ENCODE measurements around the gene CHKB. TPM values are rescaled to one million over a fixed set of nuclear protein-coding genes. Genes with fewer than 3 reads are reported as not detected.
"Not testable (repeated sequence)": the region's sequence is repeated elsewhere in the genome, so short reads cannot be mapped to it uniquely, and the experiment has no call there.

CHKB gene
- total and polyA plus RNA-seq, 4 experiments from 2014 or later: 30.7 to 196 (median 109) TPM

GRCh38 chr22:50621356-50621880, 38.8 kb upstream of the CHKB start:
- DNase-seq: peak; percentile 67 to 79 (median 70)
- Histone ChIP-seq H3K27ac (ENCODE audit: low read depth, low read length) (peak overlapping the region; percentile 85), H3K4me1 (ENCODE audit: insufficient read depth, low read length) (peaks cover 37% of the 10 kb centered on the region), H3K4me3 (ENCODE audit: low read length in 2 of 2) (peak overlapping the region; percentile 49 to 80), H3K36me3 (ENCODE audit: insufficient read depth, low read length) (peaks cover 9% of the 10 kb centered on the region), H3K27me3 (ENCODE audit: insufficient read depth, low read length) (no peaks in the 10 kb centered on the region), H3K9me3 (ENCODE audit: control insufficient read depth in 1 of 2, low read length in 2 of 2) (no peaks in the 10 kb centered on the region)
- intact Hi-C loops (cut with micrococcal nuclease): loop anchor here (1.0 to 2.0 kb wide), 9 partner anchors 39 to 431 kb away; partner anchors contain the start of genes CHKB, HDAC10, MAPK11 and PPP6R2
- Mint-ChIP-seq H3K27me3 (no peaks in the 10 kb centered on the region), H3K9me3 (peaks cover 0 to 2% (median 0%) of the 10 kb centered on the region in 8 donors), H3K27ac (peak overlapping the region; percentile 94 to 99 (median 99)), H3K36me3 (peaks cover 0 to 12% of the 10 kb centered on the region in 2 donors), H3K4me3 (peak overlapping the region; percentile 91 to 96 (median 93)), H3K4me1 (peaks cover 21 to 39% (median 30%) of the 10 kb centered on the region in 4 donors)
- POLR2A ChIA-PET (ENCODE audit: partially characterized antibody): interaction anchor here (0.6 to 5.1 kb wide), 44 partner anchors 9 to 661 kb away, joined by 3 to 160 read pairs (median 5); partner anchors contain the start of genes CHKB, DENND6B, HDAC10 and KLHDC7B
- CTCF ChIA-PET (ENCODE audit: partially characterized antibody): interaction anchor here (0.9 to 5.8 kb wide), 29 partner anchors 9 to 380 kb away, joined by 3 to 58 read pairs (median 7); partner anchors contain the start of genes HDAC10, LMF2, NCAPH2 and SCO2

GRCh38 chr22:50620593-50621355, 38.1 kb upstream of the CHKB start:
- Histone ChIP-seq H3K9me3 (ENCODE audit: control insufficient read depth in 1 of 2, low read length in 2 of 2) (no peaks in the 10 kb centered on the region), H3K27ac (ENCODE audit: low read depth, low read length) (peak overlapping the region; percentile 85), H3K27me3 (ENCODE audit: insufficient read depth, low read length) (no peaks in the 10 kb centered on the region), H3K36me3 (ENCODE audit: insufficient read depth, low read length) (peaks cover 9% of the 10 kb centered on the region), H3K4me1 (ENCODE audit: insufficient read depth, low read length) (peaks cover 34% of the 10 kb centered on the region), H3K4me3 (ENCODE audit: low read length in 2 of 2) (peak overlapping the region; percentile 12 to 80)
- peaks cover 0 to 2% (median 0%) of the 10 kb centered on the region in 8 donors for H3K9me3 Mint-ChIP-seq
- peak overlapping the region; percentile 91 to 96 (median 93) for H3K4me3 Mint-ChIP-seq
- intact Hi-C loops (cut with micrococcal nuclease): loop anchor here (1.0 to 2.0 kb wide), 13 partner anchors 38 to 430 kb away; partner anchors contain the start of genes CHKB, HDAC10, MAPK11 and NCAPH2
- peaks cover 21 to 37% (median 29%) of the 10 kb centered on the region in 4 donors for H3K4me1 Mint-ChIP-seq
- no peaks in the 10 kb centered on the region for H3K27me3 Mint-ChIP-seq
- POLR2A ChIA-PET (ENCODE audit: partially characterized antibody): interaction anchor here (0.6 to 5.1 kb wide), 49 partner anchors 10 to 660 kb away, joined by 3 to 160 read pairs (median 4); partner anchors contain the start of genes CHKB, DENND6B, HDAC10 and KLHDC7B
- peaks cover 0 to 11% of the 10 kb centered on the region in 2 donors for H3K36me3 Mint-ChIP-seq
- peak overlapping the region; percentile 94 to 99 (median 99) for H3K27ac Mint-ChIP-seq
- CTCF ChIA-PET (ENCODE audit: partially characterized antibody): interaction anchor here (0.6 to 5.8 kb wide), 35 partner anchors 9 to 379 kb away, joined by 3 to 58 read pairs (median 6); partner anchors contain the start of genes HDAC10, KLHDC7B, LMF2 and NCAPH2
- DNase-seq: peak; percentile 77 to 95 (median 83)

GRCh38 chr22:50614296-50614695, 31.6 kb upstream of the CHKB start:
- H3K9me3 Mint-ChIP-seq; H3K27ac ChIP-seq (ENCODE audit: low read depth, low read length); H3K4me1 Mint-ChIP-seq; CTCF ChIA-PET (ENCODE audit: partially characterized antibody); H3K4me1 ChIP-seq (ENCODE audit: insufficient read depth, low read length); H3K9me3 ChIP-seq (ENCODE audit: control insufficient read depth in 1 of 2, low read length in 2 of 2); H3K4me3 ChIP-seq (ENCODE audit: low read length in 2 of 2); H3K27me3 ChIP-seq (ENCODE audit: insufficient read depth, low read length); intact Hi-C loops (cut with micrococcal nuclease); H3K4me3 Mint-ChIP-seq; H3K36me3 Mint-ChIP-seq; DNase-seq; H3K36me3 ChIP-seq (ENCODE audit: insufficient read depth, low read length): not testable (repeated sequence)
- Mint-ChIP-seq H3K27ac (peak overlapping the region in 2 of 7 donors; percentile 22 to 35), H3K27me3 (peaks cover 5 to 11% of the 10 kb centered on the region in 2 donors)
- POLR2A ChIA-PET (ENCODE audit: partially characterized antibody): interaction anchor here (0.7 kb wide), 2 partner anchors 104 to 186 kb away, joined by 4 to 6 read pairs; no protein-coding TSS in a partner anchor

- peaks cover 5 to 14% of the 10 kb centered on the region in 2 donors for H3K27me3 Mint-ChIP-seq
- H3K4me3 Mint-ChIP-seq: peak overlapping the region in 1 of 8 donors; percentile 25
- H3K27ac Mint-ChIP-seq: no peak overlapping the region
- no peaks in the 10 kb centered on the region for H3K27me3 ChIP-seq (ENCODE audit: insufficient read depth, low read length)
- H3K36me3 ChIP-seq (ENCODE audit: insufficient read depth, low read length): no peaks in the 10 kb centered on the region
- no peak overlapping the region for H3K27ac ChIP-seq (ENCODE audit: low read depth, low read length)
- H3K4me1 Mint-ChIP-seq: peaks cover 0 to 4% (median 3%) of the 10 kb centered on the region in 4 donors
- POLR2A ChIA-PET (ENCODE audit: partially characterized antibody): interaction anchor here (0.7 to 1.5 kb wide), 2 partner anchors 31 to 185 kb away, joined by 4 to 6 read pairs; partner anchors contain the start of gene CHKB
- no peaks in the 10 kb centered on the region for H3K36me3 Mint-ChIP-seq
- H3K4me3 ChIP-seq (ENCODE audit: low read length in 2 of 2): no peak overlapping the region
- no peaks in the 10 kb centered on the region for H3K9me3 Mint-ChIP-seq
- intact Hi-C loops (cut with micrococcal nuclease): no loop called here
- no peaks in the 10 kb centered on the region for H3K9me3 ChIP-seq (ENCODE audit: control insufficient read depth in 1 of 2, low read length in 2 of 2)
- DNase-seq: no peak
- no peaks in the 10 kb centered on the region for H3K4me1 ChIP-seq (ENCODE audit: insufficient read depth, low read length)
- CTCF ChIA-PET (ENCODE audit: partially characterized antibody): no interaction called here
Observed at GRCh38 chr22:50613291-50613981, 30.8 kb upstream of the CHKB start.

GRCh38 chr22:50612528-50613221, 30.0 kb upstream of the CHKB start:
- POLR2A ChIA-PET (ENCODE audit: partially characterized antibody): interaction anchor here (1.5 kb wide), 1 partner anchor 30 kb away, joined by 4 read pairs; the partner anchor contains the start of gene CHKB

GRCh38 chr22:50612168-50612527, 29.5 kb upstream of the CHKB start:
- H3K27me3 Mint-ChIP-seq: peaks cover 10 to 23% of the 10 kb centered on the region in 2 donors
- ChIA-PET POLR2A (ENCODE audit: partially characterized antibody) (interaction anchor here (1.5 kb wide), 1 partner anchor 30 kb away, joined by 4 read pairs; the partner anchor contains the start of gene CHKB), CTCF (ENCODE audit: partially characterized antibody) (interaction anchor here (1.2 kb wide), 1 partner anchor 359 kb away, joined by 4 read pairs; no protein-coding TSS in a partner anchor)
- no peaks in the 10 kb centered on the region for H3K36me3 Mint-ChIP-seq
- Histone ChIP-seq H3K4me3 (ENCODE audit: low read length in 2 of 2) (no peak overlapping the region), H3K27ac (ENCODE audit: low read depth, low read length) (no peak overlapping the region), H3K4me1 (ENCODE audit: insufficient read depth, low read length) (no peaks in the 10 kb centered on the region), H3K9me3 (ENCODE audit: control insufficient read depth in 1 of 2, low read length in 2 of 2) (no peaks in the 10 kb centered on the region), H3K36me3 (ENCODE audit: insufficient read depth, low read length) (no peaks in the 10 kb centered on the region), H3K27me3 (ENCODE audit: insufficient read depth, low read length) (no peaks in the 10 kb centered on the region)
- intact Hi-C loops (cut with micrococcal nuclease): no loop called here
- H3K4me1 Mint-ChIP-seq: peaks cover 0 to 4% (median 3%) of the 10 kb centered on the region in 4 donors
- H3K4me3 Mint-ChIP-seq: no peak overlapping the region
- no peaks in the 10 kb centered on the region for H3K9me3 Mint-ChIP-seq
- H3K27ac Mint-ChIP-seq: no peak overlapping the region
- DNase-seq: no peak

More at GRCh38 chr22:50612528-50613221, 30.0 kb upstream of the CHKB start:
- CTCF ChIA-PET (ENCODE audit: partially characterized antibody): interaction anchor here (1.2 kb wide), 1 partner anchor 360 kb away, joined by 4 read pairs; no protein-coding TSS in a partner anchor
- Mint-ChIP-seq H3K27me3 (peaks cover 5 to 18% of the 10 kb centered on the region in 2 donors), H3K9me3 (no peaks in the 10 kb centered on the region), H3K4me1 (peaks cover 0 to 4% (median 3%) of the 10 kb centered on the region in 4 donors), H3K27ac (no peak overlapping the region), H3K36me3 (no peaks in the 10 kb centered on the region), H3K4me3 (no peak overlapping the region)
- H3K36me3 ChIP-seq (ENCODE audit: insufficient read depth, low read length): no peaks in the 10 kb centered on the region
- intact Hi-C loops (cut with micrococcal nuclease): no loop called here
- H3K27ac ChIP-seq (ENCODE audit: low read depth, low read length): no peak overlapping the region
- H3K27me3 ChIP-seq (ENCODE audit: insufficient read depth, low read length): no peaks in the 10 kb centered on the region
- H3K4me3 ChIP-seq (ENCODE audit: low read length in 2 of 2): no peak overlapping the region
- H3K4me1 ChIP-seq (ENCODE audit: insufficient read depth, low read length): no peaks in the 10 kb centered on the region
- no peaks in the 10 kb centered on the region for H3K9me3 ChIP-seq (ENCODE audit: control insufficient read depth in 1 of 2, low read length in 2 of 2)
- DNase-seq: no peak

All from CD4-positive, alpha-beta memory T cell (primary cell).